NCI-H2227 (cell line): ENCODE data around the gene LAMA4.
"Not testable (repeated sequence)": the region's sequence is repeated elsewhere in the genome, so short reads cannot be mapped to it uniquely, and the experiment has no call there.

Experiments used
- DNase-seq: peaks from one replicate; lab custom pipeline; 2025; ENCODE audit not compliant: unreplicated experiment; lab: John Stamatoyannopoulos, UW

Gene LAMA4

GRCh38 chr6:112215488-112216284 is 38.7 kb downstream of the LAMA4 start:
- no peak for DNase-seq

- DNase-seq, result no peak
Observed at GRCh38 chr6:112214739-112215269, 39.6 kb downstream of the LAMA4 start.

GRCh38 chr6:112210852-112211251 is 43.5 kb downstream of the LAMA4 start:
- DNase-seq, result no peak

- DNase-seq, result no peak
Observed at GRCh38 chr6:112209131-112209530, 45.2 kb downstream of the LAMA4 start.

- peak; percentile 62 for DNase-seq
Observed at GRCh38 chr6:112207776-112208175, 46.6 kb downstream of the LAMA4 start.

GRCh38 chr6:112207131-112207530 is 47.2 kb downstream of the LAMA4 start:
- DNase-seq, result no peak

GRCh38 chr6:112206110-112206458 is 48.3 kb downstream of the LAMA4 start:
- DNase-seq, result no peak

GRCh38 chr6:112205427-112206109 is 48.8 kb downstream of the LAMA4 start:
- no peak for DNase-seq

GRCh38 chr6:112204350-112204706 is 50.0 kb downstream of the LAMA4 start:
- no peak for DNase-seq

- DNase-seq, result no peak
Observed at GRCh38 chr6:112203577-112204349, 50.6 kb downstream of the LAMA4 start.

- DNase-seq, result peak; percentile 70
Observed at GRCh38 chr6:112202639-112203341, 51.6 kb downstream of the LAMA4 start.

GRCh38 chr6:112200185-112200914 is 54.0 kb downstream of the LAMA4 start:
- not testable (repeated sequence) for DNase-seq

GRCh38 chr6:112199001-112199403 is 55.4 kb downstream of the LAMA4 start:
- no peak for DNase-seq

GRCh38 chr6:112198582-112198981 is 55.8 kb downstream of the LAMA4 start:
- no peak for DNase-seq

GRCh38 chr6:112197636-112198035 is 56.7 kb downstream of the LAMA4 start:
- DNase-seq, result no peak

GRCh38 chr6:112196306-112196705 is 58.1 kb downstream of the LAMA4 start:
- no peak for DNase-seq

- DNase-seq, result no peak
Observed at GRCh38 chr6:112195166-112195565, 59.2 kb downstream of the LAMA4 start.

GRCh38 chr6:112194511-112194910 is 59.9 kb downstream of the LAMA4 start:
- DNase-seq, result no peak

GRCh38 chr6:112193535-112194051 is 60.8 kb downstream of the LAMA4 start:
- DNase-seq, result no peak

GRCh38 chr6:112193117-112193516 is 61.2 kb downstream of the LAMA4 start:
- no peak for DNase-seq
